Adrenal gland (tissue), 5 donors: ENCODE results near the gene KIAA0513.

Source experiments
- CTCF ChIP-seq, 6 experiments: fragments of 450-650 bp in 4 of 6; fragments of 200-600 bp in 2 of 6; sonication (generic) in 1 of 6; IDR thresholded peaks; 1 replicate in 5 of 6; 2 replicates in 1 of 6; pipeline versions ENCODE4 v1.5.1 to v1.8.0; 2016 to 2021; ENCODE audit warnings: antibody characterized with exemption in 6 of 6, mild to moderate bottlenecking in 2 of 6, moderate library complexity in 1 of 6
- POLR2A ChIP-seq, 2 donors: fragments of 450-650 bp; IDR thresholded peaks; one replicate each; pipeline ENCODE4 v1.6.1; 2017; ENCODE audit warnings: antibody characterized with exemption in 2 of 2, mild to moderate bottlenecking in 2 of 2, moderate library complexity in 1 of 2
- donor health status: DM: no; HTN: no; CAD: no.

- peak in 2 of 6 experiments; percentile 10 to 24 for TF ChIP-seq CTCF (IDR thresholded peaks at IDR 0.05)
- peak in 1 of 2 donors; percentile 78 for TF ChIP-seq POLR2A (IDR thresholded peaks at IDR 0.05)
Measured at GRCh38 chr16:85010931-85011845, 16.4 kb upstream of the KIAA0513 start, which contains the start of gene ZDHHC7.
